Effector CD8-positive, alpha-beta T cell (primary cell): Measurements from ENCODE around the gene ARHGAP26.

ENCODE experiments used
- DNase-seq: peaks from one replicate; lab custom pipeline; 2025; lab: John Stamatoyannopoulos, UW

The ARHGAP26 gene

DNA sequence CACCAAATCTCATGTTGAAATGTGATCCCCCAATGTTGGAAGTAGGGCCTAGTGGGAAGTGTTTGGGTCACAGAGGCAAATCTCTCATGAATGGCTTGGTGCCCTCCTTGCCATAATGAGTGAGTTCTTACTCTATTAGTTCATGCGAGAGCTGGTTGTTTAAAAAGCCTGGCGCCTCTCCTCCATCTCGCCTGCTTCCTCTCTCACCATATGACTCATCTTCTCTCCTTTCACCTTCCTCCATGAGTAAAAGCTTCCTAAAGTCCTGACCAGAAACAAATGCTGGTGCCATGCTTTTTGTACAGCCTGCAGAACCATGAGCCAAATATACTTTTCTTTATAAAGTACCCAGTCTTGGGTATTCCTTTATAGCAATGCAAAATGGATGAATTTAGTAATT lies 20.9 kb upstream of the ARHGAP26 start:
- DNase-seq = no peak

DNA sequence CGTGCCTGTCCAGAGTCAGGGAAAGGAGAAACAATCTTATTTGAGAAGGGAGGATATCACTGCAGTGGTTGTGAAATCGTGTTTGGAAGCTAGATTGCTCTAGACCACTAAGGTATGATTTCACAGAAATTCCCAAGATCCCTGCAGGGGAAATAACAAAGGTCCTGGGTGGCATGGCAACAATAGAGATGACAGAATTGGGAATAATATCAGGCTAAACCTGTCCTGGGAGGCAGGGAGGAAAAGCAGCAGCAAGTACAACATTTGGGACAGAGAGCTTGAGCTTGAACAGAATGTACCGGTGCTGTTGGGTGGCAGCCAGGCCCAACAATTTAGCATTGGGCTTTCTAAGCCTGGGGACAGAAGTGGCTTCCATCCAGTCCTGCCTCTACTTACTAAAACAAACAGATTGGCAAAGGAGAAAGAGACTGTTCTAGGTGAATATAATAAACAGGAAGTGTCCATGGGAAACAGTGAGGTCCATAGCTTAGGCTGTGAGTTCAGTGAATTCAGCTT lies 17.0 kb upstream of the ARHGAP26 start:
- DNase-seq = no peak

DNA sequence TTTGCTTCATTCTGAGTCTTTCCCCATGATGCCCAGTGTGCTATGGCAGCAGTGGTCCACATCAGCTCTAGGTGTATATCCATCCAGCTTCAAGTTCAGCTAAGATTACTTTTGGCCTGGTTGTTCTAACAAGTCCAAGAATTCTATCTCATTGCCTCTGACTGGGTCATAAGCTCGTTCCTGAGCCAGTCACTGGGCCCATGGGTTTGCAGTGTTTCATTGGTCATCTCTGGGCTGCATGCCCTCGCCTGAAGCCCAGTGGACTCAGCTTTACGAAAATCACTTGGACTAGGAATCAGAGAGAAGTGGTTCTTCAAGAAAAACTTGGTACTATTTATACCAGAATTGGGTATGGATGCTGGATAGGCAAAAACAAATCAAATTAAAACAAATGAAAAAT lies 16.1 kb upstream of the ARHGAP26 start:
- DNase-seq = no peak

DNA sequence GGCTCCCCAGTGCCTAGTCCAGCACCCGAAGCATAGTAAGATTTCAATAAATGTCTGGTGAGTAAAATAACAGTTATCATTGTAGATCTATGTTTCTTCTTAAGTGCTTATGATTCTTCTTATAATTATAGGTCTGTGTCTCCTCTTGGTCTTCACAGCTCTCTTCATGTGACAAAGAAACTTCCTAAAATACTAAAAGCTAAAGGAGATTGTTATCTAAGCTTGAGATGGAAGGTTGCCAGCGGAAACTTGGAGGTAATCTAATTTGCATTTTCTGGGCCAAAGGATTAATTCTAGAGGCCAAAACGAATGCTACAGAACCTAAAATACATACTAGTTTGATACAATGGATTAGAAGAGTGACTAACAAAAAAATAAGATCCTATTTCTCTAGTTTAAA lies 13.6 kb upstream of the ARHGAP26 start:
- DNase-seq = no peak

DNA sequence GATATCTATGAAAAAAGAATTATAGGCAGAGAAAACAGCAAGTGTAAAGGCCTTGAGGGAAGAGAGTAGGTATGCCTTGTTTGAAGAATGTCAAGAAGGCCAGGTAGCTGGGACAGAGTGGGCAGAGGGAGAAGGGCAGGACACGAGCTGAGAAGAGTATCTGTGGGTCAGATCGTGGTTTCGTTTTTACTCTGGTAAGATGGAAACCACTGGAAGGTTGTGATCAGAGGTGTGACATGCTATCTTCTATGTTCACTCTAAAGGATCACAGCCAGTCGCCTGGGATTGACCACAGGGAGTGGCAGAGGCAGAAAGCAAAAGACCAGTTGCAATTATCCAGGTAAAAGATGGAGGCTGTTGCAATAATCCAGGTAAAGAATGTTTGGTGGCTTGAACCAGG lies 12.6 kb upstream of the ARHGAP26 start:
- DNase-seq = no peak

DNA sequence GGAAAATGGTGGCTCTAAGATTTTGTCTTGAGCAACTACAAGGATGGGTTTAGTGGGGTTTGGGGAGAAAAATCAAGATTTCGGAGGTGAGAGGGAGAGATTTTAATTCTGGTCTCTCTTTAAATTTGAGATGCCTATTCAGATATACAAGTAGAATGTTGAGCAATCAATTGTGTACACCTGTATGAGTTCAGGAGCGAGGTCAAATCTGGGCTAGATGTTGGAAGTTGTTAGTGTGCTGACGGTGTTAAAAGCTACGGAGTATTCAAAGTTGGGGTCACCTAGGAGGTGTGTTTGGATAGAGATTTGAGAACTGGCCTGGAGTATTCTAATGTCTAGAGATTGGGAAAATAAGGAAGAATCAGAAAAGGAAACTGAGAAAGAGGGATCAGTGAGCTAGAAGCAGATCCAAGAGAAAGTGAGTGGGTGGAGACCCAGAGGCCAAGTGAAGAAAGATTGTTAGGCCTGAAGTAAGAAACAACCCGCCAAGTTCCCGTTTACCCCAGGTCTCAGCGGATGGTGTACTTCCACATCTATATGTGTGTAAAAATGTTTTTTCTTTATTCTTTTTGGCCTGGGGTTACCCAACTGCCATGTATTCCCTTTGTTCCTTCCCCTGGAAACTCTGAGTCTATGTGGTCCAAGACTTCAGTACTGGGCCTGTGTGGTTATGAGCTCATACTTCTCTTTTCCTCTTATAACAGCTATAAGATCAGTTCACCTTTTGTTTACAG lies 11.9 kb upstream of the ARHGAP26 start:
- DNase-seq = no peak

DNA sequence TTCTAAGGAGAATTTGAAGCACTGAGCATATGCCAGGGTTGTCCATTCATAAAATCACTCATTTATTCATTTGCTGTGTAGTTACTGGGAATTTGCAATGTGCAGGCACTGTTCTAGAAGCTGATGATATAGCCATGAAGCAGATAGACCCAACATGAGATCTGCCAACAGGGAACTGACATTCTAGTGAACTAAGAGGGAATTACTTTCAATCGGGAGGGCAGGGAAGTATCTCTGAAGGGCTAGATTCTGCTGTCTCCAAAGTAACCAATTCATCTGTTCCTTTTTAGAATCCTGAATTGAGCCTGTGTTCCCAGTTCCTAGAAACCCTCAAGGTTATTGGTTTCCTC lies 11.4 kb upstream of the ARHGAP26 start:
- no peak for DNase-seq

DNA sequence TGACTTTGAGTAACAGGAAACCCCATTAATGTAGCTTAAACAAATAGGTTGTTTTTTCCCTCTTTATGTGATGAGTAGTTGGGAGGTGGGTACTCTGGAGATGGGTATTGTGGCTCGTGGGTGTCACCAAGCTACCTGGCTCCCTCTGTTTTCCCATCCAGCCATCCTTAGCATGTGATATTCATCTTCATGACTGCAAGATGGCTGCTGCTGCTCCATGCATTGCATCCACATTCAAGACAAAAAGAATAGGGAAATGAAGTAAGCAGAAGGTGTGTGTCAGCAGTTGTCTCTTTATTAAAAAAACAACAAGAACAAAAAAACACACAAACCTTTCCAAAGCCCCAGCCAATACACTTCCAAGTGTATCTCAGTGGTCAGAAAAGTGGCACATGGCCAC lies 6.5 kb upstream of the ARHGAP26 start:
- DNase-seq = no peak

DNA sequence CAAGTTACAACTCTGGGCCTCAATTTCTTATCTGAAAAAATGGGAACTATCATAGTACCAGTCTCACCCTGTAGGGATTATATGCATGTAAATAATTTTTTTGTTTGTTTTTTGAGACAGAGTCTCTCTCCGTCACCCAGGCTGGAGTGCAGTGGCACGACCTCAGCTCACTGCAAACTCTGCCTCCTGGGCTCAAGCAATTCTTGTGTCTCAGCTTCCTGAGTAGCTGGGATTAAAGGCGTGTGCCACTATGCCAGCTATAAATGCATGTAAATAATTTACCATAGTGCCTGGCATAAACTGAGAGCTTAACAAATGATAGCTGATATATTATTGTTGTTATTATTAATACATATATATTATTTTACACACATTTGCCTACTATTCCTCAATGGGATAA lies 3.0 kb upstream of the ARHGAP26 start:
- no peak for DNase-seq

DNA sequence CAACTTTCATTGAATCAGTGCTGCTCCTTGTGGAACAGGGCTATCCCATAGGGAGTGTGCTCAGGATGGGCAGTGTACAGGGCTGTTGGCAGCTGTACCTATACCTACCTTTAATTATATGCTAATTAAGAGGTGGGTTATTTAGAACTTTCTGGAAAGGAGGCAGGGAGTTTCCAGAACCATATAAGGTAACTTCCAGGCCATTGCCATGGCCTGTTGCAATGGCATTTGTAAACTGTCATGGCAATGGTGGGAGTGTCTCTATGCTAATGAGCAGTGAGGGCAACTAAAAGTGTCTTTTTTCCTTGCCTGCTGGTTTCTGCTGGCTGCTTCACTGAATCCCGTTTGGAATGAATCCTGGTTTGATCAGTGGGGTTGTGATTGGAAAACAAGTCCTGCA lies 2.3 kb upstream of the ARHGAP26 start:
- no peak for DNase-seq

DNA sequence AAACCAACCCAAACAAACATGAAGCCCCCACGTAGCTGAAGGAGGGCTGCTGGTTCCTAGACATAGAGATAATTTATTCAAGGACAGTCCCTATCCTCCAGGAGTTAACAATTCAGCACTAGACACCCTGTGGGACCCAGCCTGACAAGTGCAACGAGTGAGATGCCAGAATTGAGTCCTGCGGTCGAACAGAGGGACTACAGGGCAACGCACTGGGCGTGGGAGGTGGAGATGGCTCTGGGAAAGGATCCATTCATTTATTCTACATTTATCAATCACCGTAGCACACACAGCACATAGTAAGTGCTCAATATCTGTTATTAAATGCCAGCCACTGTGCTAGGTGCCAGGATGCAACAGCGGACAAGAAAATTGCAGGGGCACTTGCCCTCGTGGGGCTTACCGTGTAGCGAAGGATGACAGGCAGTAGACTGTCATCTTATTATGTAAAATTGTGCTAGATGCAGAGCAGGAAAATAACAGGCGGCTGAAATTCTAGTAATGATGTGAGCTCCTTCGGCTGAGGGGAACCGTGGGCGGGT lies 855 bp upstream of the ARHGAP26 start:
- DNase-seq = no peak

DNA sequence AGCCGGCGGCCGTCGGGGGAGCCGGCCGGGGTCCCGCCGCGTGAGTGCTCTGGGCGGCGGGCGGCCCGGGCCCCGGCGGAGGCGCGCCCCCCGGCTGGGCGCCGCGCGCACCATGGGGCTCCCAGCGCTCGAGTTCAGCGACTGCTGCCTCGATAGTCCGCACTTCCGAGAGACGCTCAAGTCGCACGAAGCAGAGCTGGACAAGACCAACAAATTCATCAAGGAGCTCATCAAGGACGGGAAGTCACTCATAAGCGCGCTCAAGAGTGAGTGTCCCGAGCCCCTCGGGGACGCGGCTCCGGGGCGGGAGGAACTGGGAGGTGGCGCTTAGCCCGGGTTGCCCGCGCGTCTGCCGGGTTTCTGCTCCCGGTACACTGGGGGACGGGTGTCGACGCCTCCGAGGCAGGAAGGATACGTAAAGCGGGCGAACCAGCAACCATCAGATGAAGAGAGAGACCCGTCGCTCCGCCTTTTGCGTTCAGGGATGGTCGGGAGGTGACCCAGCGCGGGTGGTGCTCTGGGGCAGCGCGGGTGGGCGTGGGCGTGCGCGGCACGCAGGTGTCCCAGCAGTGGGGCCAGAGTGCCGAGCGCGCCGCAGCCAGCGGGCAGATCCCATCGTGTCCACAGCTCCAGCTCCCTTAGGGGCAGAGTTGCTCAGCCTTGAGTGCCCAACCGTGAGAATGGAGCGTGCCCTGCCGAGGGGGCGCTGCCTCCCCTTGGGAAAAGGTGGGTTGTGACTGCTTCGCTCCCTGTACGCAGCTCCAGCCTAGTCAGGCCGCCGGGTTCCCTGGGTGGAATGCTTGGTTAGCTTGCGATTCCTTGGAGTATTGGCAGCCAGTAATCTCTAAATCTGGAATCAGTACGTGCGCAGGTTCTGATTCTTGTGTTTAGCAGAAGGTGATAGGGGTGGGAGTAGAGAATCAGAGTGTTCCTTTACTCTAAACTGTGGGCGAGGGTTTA lies 753 bp downstream of the ARHGAP26 start:
- peak; percentile 42 for DNase-seq

DNA sequence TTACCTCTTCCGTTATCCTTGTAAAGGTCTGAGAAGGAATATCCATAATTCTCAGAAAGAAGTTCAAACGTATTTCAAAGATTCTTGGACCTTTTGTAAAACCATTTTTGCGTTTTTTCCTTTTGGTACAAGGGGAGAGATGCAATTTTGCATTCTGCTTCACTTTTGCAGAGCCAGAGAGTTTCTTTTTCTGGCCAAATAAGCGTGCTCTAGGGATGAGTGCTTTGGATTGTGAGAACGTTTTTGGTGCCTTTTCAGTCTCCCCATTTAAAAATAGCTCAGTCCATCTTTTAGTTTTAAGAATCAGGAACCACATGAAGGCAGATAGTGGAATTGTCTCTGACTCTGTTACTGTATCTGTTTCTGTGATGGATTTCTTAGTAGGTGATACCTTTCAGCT lies 1.5 kb downstream of the ARHGAP26 start:
- no peak for DNase-seq

DNA sequence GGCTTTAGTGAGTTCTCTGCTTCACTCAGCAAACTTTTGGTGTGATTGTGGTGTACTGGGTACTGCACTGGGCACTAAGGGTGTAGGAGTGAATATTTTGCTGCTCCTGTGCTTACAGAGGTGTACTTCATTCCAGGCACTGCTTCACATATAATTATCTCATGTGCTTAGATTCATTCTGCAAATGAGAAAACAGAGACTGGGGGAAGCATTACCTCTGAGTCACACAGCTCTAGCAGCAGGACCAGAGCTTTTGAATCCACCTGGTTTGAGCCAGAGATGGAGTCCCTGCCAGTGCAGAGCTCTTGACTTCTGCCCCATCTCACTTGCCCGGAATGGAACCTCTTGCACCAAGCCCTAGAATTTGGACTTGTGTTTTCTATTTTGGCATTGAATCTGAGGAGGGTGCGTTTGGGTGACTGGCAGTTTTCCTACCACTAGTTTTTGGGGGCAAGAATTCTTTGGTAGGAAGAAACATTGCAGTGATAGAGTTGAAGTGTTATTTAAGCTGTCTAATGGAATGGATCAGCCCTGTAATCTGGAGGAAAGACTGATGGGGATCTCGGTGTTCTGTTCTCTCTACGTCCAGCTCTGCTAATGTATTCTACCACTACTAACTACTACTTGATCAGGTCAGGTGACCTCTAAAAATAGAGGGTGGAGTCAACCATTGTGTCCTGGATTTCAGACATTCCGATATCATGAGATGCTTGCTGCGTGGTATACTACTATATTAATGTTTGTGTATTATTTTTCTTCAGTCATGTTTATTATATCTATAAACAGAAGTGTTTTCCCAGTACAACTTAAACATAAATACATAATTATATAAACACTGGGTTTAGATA lies 2.5 kb downstream of the ARHGAP26 start:
- no peak for DNase-seq

DNA sequence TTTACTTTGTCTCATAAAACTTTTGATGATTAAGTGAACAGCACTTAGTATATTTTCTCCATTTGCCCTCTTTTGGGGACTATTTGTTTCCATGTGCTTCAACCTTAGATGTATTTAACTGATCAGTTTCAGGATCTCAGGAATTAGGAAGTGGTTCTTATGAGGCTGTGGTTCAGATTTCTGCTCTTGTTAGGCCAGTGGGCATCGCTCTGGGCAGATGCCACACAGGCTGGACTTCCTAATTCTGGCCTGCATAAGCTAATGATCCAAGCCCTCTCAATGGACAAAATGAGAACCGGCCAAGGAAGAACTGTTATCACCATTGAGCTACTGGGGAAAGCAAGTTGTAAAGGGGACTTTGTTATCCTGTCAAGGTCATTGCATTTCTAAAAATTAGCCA lies 6.9 kb downstream of the ARHGAP26 start:
- DNase-seq = no peak

DNA sequence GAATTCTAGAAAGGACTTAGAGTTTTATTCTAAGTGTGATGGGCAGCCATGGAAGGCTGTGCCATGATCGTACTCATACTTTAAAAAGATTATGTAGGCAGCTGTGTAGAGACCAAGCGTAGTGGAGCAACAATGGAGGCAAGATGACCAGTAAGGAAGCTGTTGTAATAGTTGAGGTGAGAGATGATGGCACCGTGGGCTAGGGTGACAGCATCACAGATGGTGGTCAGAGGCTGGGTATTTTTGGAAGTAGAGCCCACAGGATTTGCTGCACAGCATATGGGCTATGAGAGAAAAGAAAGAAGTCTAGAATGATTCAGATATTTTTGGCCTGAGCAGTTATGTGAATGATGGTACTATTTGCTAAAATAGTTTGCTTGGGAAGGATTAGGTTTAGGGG lies 7.7 kb downstream of the ARHGAP26 start:
- DNase-seq = no peak

DNA sequence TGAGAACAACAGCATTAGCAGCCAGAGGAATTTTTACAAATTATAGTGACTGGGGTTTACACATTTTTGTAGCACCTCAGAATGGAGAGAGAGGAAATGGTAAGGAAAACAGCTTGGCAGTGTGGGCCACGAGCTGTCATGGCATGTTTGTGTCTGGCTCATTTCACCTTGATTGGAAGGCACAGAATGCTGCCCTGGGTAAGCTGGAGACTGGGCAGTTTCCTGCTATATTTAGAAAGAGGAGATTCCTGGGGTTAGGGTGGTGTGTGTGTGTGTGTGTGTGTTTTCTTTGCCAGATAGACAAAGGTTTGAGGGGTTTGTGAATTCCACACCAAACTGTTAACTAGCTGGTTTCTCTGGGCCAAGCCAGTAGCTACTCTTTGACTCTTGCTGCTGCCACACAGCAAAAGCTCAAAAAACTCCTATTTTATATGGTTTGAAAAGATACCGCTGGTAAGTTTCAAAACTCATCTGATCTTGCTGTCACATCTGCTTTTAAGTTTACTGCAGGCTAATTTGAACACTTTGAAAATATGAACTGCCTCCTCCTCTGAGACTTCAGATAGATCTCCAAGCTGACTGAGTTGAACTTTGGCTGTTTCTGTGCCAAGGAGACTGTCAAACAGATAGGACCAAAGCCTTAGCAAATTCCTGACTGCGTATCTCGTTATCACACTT lies 9.1 kb downstream of the ARHGAP26 start:
- DNase-seq = no peak

DNA sequence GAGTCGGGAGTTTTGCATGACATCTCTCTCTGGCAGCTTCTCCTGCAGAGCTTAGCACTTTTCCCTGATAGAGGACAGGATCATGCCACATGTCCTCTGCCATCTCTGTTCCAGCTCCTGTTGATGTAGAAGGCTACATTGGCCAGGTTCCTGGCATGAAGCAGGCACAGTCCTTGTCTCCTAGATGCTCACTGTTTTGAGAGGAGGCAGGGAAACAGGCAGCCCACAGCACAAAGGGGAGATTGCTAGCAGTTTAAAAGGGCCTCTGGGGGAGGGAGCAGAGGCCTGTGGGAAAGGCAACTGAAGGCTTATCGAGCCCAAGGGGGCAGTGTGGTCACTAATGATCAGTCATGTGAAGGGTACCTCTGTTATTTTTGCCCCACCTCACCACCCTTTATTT lies 10.7 kb downstream of the ARHGAP26 start:
- no peak for DNase-seq

DNA sequence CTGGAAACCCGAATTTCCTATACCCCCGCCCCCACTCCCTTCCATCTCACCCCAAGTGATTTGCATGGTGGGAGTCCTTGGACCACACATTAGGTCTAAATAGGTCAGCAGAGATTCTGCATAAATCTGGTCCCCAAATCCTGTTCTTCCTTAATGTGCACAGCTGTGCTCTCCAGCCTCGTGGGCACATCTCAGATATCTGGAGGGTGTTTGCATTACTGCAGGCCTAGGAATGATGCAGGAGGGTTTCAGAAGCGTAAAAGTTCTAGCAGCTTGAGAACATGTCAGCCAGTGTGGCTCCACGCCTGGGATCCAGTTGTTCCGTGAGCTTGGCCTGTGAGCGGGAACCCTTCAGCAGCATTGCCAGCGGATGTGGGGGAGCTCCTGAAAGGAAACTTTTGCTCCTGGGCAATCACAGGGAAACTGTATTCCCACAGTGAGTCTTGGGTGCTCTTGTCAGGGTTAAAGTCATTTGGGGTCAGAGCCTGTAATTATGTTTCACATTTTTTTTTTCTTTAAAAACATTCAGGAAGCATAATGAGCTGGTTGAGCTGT lies 12.9 kb downstream of the ARHGAP26 start:
- DNase-seq = no peak

DNA sequence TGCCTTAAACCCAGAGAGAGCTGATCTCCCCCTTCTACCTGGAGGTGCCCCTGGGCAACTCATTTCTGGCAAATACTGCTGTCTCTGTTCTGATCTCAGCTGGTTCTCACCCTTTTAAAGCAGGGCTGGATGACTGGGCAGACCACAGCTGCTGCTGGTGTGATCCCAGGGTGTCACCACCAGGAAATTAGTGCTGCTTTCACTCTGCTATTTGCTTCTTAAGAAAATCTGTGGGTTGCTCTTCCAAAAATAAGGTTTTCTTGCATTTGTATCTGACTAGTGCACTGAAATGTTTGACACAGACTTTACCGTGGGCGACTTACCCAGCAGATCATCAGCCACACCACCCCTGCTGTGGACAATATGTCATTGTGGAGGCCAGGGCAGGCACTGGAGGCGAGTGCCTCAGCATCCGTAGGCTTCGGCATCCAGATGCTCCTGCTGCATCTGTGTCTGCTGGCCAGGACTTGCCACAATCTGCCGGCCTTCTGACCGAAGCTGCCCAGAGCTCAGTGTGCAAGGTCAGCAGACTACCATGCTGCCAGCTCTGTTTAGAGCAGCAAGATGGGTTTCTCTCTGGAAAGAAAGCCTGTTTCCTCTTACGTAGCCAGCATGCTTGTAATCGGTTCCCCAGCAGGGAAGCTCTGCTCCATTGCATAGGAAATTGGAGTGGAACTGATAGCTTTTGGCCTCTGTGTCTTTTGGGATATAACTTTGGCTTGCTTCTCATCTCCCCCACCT lies 13.6 kb downstream of the ARHGAP26 start:
- no peak for DNase-seq
